Subcutaneous adipose tissue (tissue), 4 donors: ENCODE results near the gene IDE. TPM values are rescaled to one million over a fixed set of nuclear protein-coding genes. Genes with fewer than 3 reads are reported as not detected.

ENCODE experiments used
- total RNA-seq, 4 donors: library from RNA; depleted of rRNA; stranded (reverse); fragments of >200 nt; gene quantifications; one replicate each; pipeline ENCODE4 v1.1.0, GENCODE V29; 2016
- TF ChIP-seq, protein P1 (sequence below): fragments of 450-650 bp; IDR thresholded peaks from one replicate; pipeline ENCODE4 v1.5.1; 2016; ENCODE audit warnings: low read depth, mild to moderate bottlenecking, control low read depth, antibody characterized with exemption, moderate library complexity

The IDE gene
- total RNA-seq, 4 donors from 2014 or later = 21.2 to 37.3 (median 22.5) TPM

DNA sequence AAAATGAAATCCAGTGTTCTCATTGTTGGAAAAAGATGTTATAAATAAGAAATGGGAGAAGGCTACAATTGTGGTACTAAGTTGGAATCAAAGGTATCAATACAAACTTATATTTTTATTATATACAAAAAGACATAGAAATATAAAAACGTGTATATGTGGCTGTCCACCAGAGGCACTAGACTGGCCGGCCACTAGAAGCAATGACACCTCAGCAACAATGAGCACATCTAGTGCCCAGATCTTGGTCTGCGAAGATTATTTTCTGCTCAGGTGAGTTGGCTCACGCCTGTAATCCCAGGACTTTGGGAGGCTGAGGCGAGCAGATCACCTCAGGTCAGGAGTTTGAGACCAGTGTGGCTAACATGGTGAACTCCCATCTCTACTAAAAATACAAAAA is 21.6 kb downstream of the IDE start:
- TF ChIP-seq, protein P1, sequence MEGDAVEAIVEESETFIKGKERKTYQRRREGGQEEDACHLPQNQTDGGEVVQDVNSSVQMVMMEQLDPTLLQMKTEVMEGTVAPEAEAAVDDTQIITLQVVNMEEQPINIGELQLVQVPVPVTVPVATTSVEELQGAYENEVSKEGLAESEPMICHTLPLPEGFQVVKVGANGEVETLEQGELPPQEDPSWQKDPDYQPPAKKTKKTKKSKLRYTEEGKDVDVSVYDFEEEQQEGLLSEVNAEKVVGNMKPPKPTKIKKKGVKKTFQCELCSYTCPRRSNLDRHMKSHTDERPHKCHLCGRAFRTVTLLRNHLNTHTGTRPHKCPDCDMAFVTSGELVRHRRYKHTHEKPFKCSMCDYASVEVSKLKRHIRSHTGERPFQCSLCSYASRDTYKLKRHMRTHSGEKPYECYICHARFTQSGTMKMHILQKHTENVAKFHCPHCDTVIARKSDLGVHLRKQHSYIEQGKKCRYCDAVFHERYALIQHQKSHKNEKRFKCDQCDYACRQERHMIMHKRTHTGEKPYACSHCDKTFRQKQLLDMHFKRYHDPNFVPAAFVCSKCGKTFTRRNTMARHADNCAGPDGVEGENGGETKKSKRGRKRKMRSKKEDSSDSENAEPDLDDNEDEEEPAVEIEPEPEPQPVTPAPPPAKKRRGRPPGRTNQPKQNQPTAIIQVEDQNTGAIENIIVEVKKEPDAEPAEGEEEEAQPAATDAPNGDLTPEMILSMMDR = no peak

DNA sequence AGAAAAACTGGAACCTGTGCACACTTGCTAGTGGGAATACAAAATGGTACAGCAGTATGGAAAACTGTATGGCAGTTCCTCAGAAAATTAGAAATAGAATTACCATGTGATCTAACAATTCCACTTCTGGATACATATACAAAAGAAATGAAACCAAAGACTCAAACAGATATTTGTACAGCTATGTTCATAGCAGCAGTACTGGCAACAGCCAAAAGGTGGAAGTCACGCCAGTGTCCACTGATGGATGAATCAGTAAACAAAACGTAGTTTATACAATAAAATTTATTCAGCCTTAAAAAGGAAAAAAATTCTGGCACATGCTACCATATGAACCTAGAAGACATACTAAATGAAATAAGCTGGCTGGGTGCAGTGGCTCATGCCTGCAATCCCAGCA is 23.0 kb downstream of the IDE start:
- TF ChIP-seq, protein P1 = no peak

DNA sequence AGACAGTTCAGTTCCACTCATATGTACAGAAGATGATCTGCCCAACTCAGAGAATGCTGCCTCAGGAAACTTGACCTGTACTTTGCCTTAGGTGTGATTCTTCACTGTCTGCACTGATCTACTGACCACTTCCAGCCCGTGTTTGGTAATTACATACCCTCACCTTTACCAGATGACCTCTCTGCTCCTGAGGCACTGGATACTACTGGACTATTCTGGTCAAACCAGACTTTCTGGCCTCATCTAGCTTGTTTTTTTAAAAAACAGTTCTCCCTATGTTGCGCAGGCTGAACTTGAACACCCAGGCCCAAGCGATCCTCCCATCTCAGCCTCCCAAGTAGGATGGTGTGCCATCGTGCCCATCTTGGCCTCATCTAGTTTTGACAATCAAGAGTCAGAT is 26.2 kb downstream of the IDE start:
- TF ChIP-seq, protein P1 = no peak

DNA sequence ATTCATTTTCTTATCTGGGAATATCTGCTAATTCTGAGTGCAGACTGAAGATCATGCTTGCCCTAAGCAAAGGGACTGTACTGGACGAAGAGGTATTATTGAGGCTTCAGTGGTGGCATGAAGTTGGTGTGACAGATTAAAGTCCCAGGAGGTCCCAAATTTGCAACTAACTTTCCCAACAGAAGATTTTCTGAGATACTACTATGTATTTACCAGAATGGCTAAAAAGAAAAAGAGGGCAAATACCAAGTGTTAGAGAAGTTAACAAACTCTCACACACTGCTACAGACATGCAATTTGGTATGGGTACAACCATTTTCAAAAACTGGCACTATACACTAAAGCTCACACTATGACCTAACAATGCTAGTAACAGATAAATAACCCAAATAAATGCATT is 28.3 kb downstream of the IDE start:
- TF ChIP-seq, protein P1 = no peak

DNA sequence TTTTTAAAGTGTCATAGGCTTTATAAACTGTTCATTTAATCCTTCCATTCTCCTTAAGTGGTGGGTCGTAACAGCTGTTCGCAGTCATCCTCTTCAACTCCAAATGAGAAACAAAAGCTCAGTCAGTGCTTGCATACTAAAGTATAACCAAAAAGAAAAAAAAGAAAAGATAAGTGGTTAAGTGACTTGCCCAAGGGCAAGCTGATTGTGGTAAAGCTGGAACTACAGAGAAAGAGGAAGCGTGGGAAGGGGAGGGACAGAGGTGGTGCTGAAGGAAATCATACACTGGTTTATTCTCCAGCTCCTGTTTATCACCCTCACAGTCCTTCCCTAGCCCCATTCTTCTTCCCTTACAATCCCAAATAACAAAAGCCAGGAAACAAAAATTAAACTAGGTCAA is 29.6 kb downstream of the IDE start:
- TF ChIP-seq, protein P1 = no peak

DNA sequence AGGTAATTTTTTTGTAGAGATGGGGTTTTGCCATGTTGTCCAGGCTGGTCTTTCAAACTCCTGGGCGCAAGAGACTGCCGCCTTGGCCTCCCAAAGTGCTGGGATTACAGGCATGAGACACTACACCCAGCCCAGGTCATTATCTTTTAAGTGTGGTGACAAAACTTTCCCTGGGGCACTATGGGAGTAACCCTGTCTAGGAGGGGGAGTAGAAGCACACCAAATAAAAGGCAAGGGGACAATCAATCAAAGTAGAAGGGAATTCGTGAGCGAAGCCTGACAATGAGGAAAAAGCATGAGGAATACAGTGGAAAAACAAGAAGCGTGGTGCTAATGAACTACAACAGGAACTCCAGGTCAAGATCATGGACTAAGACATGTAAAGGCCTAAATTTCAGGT is 31.4 kb downstream of the IDE start:
- TF ChIP-seq, protein P1 = no peak

DNA sequence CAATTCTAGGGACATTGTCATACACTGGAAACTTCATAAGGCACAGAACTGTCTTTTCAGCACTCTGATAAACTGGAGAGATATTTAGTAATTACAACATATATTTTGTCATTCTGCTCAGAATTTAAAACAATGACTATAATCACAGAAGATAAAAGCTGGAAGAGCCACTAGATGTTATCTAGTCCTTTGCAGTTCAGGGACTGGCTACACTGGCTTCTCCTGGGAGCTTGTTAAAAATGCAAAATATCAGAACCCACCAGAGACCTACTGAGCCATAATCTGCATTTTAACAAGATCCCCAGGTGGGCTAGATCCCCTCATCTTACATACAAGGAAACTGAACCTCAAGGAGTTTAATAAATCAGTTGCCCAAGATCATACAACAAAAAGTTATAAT is 32.3 kb downstream of the IDE start:
- TF ChIP-seq, protein P1 = no peak
